ENCODE results near the gene PSMB10. TPM values are rescaled to one million over a fixed set of nuclear protein-coding genes. Genes with fewer than 3 reads are reported as not detected.

Gene PSMB10
- total and polyA plus RNA-seq, 12 donors = 12.6 to 315 (median 62.1) TPM

DNA sequence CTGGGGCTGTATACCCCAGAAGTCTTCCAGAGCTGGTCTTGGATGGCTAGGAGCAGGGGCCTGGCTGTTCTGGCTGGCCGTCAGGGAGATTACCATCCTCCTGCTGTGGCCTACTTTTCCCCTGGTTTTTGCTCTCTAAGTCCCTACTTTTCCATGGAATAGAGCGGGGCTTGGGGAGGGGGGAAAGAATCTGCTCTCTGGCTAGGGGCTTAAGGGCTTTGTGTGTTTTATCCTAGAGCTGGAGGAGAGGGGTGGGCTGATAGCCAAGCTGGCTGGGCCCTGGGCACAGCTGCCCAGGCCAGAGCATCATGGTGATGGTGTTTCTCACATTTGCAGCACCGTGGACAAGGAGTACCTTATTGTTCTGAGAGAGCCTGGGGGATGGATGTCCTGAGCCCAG is 48.3 kb downstream of the PSMB10 start:
- no peak for DNase-seq
- Histone ChIP-seq H3K27me3 (no peaks in the 10 kb centered on the region), H3K4me1 (replicated peaks in 1 of 2) (peaks cover 6 to 18% of the 10 kb centered on the region in 2 donors), H3K9me3 (replicated peaks in 1 of 3) (no peaks in the 10 kb centered on the region), H3K27ac (no peak overlapping the region), H3K4me3 (no peak overlapping the region), H3K36me3 (replicated peaks in 1 of 2) (peaks cover 0 to 14% of the 10 kb centered on the region in 2 donors)
- WGBS, 4 donors = 50 to 74% (median 65%) methylated on average over 1 to 3 of the region's 3 CpGs
- TF ChIP-seq, protein P1, sequence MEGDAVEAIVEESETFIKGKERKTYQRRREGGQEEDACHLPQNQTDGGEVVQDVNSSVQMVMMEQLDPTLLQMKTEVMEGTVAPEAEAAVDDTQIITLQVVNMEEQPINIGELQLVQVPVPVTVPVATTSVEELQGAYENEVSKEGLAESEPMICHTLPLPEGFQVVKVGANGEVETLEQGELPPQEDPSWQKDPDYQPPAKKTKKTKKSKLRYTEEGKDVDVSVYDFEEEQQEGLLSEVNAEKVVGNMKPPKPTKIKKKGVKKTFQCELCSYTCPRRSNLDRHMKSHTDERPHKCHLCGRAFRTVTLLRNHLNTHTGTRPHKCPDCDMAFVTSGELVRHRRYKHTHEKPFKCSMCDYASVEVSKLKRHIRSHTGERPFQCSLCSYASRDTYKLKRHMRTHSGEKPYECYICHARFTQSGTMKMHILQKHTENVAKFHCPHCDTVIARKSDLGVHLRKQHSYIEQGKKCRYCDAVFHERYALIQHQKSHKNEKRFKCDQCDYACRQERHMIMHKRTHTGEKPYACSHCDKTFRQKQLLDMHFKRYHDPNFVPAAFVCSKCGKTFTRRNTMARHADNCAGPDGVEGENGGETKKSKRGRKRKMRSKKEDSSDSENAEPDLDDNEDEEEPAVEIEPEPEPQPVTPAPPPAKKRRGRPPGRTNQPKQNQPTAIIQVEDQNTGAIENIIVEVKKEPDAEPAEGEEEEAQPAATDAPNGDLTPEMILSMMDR (IDR thresholded peaks at IDR 0.05) = no peak
- no peak for TF ChIP-seq POLR2A (IDR thresholded peaks at IDR 0.05)
- intact Hi-C loops (cut with DNase I) = no loop called here

- Histone ChIP-seq H3K27me3 (no peaks in the 10 kb centered on the region), H3K4me3 (no peak overlapping the region), H3K4me1 (replicated peaks in 1 of 2) (peaks cover 11 to 27% of the 10 kb centered on the region in 2 donors), H3K27ac (no peak overlapping the region), H3K9me3 (replicated peaks in 1 of 3) (no peaks in the 10 kb centered on the region), H3K36me3 (replicated peaks in 1 of 2) (peaks cover 0 to 34% of the 10 kb centered on the region in 2 donors)
- TF ChIP-seq, protein P1 (IDR thresholded peaks at IDR 0.05) = no peak
- no peak for TF ChIP-seq POLR2A (IDR thresholded peaks at IDR 0.05)
- intact Hi-C loops (cut with DNase I) = no loop called here
- DNase-seq = no peak
- 82 to 96% (median 94%) methylated on average over 2 to 5 of the region's 5 CpGs for WGBS, 4 donors
Measured at GRCh38 chr16:67886387-67886786, 50.3 kb downstream of the PSMB10 start.

GRCh38 chr16:67885976-67886375 is 50.7 kb downstream of the PSMB10 start:
- no peaks in the 10 kb centered on the region for H3K27me3 ChIP-seq
- H3K9me3 ChIP-seq (replicated peaks in 1 of 3) = no peaks in the 10 kb centered on the region
- TF ChIP-seq POLR2A (IDR thresholded peaks at IDR 0.05) = no peak
- TF ChIP-seq, protein P1 (IDR thresholded peaks at IDR 0.05) = no peak
- DNase-seq = no peak
- H3K27ac ChIP-seq = no peak overlapping the region
- no peak overlapping the region for H3K4me3 ChIP-seq
- H3K36me3 ChIP-seq (replicated peaks in 1 of 2) = peaks cover 0 to 38% of the 10 kb centered on the region in 2 donors
- 91 to 98% (median 95%) methylated on average over 11 to 19 of the region's 19 CpGs for WGBS, 4 donors
- intact Hi-C loops (cut with DNase I) = no loop called here
- peaks cover 11 to 31% of the 10 kb centered on the region in 2 donors for H3K4me1 ChIP-seq (replicated peaks in 1 of 2)

DNA sequence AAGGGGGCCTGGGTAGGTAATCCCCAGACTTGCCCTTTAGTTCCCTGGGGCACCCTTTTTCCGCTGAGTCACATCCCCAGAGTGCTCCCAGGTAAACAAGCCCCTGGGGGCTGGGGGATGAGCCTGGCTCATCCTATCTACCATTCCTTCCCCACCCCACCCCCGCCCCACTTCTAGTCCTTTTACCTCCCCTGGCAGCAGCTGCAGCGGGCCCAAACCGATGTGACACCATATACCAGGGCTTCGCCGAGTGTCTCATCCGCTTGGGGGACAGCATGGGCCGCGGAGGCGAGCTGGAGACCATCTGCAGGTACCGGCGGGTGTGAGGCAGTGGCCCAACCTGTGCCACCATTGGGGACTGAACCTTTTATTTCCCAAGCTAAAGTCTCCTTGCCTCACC is 51.1 kb downstream of the PSMB10 start:
- Histone ChIP-seq H3K27me3 (no peaks in the 10 kb centered on the region), H3K9me3 (replicated peaks in 1 of 3) (no peaks in the 10 kb centered on the region), H3K27ac (no peak overlapping the region), H3K36me3 (replicated peaks in 1 of 2) (peaks cover 0 to 42% of the 10 kb centered on the region in 2 donors), H3K4me1 (replicated peaks in 1 of 2) (peaks cover 11 to 32% of the 10 kb centered on the region in 2 donors), H3K4me3 (no peak overlapping the region)
- intact Hi-C loops (cut with DNase I) = no loop called here
- WGBS, 4 donors = 87 to 94% (median 92%) methylated on average over 10 to 12 of the region's 12 CpGs
- TF ChIP-seq, protein P1 (IDR thresholded peaks at IDR 0.05) = no peak
- no peak for TF ChIP-seq POLR2A (IDR thresholded peaks at IDR 0.05)
- no peak for DNase-seq
